ENCODE results near the gene TFAP2E. TPM values are rescaled to one million over a fixed set of nuclear protein-coding genes. Genes with fewer than 3 reads are reported as not detected.

The TFAP2E gene
- total RNA-seq, 1 donor from 2014 or later, result 1.4 TPM

DNA sequence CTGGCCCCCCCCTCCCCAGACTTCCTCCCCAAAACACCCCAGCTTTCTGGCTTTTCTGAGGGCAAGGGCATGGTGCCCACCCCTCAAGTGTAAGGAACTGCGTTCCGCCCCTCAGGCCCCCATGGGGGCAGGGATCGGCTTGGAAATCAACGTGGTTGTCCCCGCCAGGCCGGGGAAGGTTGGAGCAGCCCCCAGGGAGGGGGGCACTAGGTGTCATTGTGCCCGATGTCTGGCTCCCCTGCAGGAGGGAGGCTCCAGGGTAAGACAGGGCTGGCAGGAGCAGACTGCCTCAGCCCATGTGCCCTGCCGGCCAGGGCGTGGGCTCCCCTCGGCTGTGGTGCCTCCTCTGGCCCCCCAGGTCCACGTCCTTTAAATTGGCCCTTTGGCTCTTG is 7.4 kb upstream of the TFAP2E start:
- peaks cover 24% of the 10 kb centered on the region for H3K27me3 Mint-ChIP-seq
- peaks cover 5% of the 10 kb centered on the region for H3K36me3 Mint-ChIP-seq
- H3K4me3 Mint-ChIP-seq, result no peak overlapping the region
- DNase-seq (ENCODE audit: extremely low spot score, unreplicated experiment), result no peak
- no peak overlapping the region for H3K27ac Mint-ChIP-seq
- TF ChIP-seq, protein P1, sequence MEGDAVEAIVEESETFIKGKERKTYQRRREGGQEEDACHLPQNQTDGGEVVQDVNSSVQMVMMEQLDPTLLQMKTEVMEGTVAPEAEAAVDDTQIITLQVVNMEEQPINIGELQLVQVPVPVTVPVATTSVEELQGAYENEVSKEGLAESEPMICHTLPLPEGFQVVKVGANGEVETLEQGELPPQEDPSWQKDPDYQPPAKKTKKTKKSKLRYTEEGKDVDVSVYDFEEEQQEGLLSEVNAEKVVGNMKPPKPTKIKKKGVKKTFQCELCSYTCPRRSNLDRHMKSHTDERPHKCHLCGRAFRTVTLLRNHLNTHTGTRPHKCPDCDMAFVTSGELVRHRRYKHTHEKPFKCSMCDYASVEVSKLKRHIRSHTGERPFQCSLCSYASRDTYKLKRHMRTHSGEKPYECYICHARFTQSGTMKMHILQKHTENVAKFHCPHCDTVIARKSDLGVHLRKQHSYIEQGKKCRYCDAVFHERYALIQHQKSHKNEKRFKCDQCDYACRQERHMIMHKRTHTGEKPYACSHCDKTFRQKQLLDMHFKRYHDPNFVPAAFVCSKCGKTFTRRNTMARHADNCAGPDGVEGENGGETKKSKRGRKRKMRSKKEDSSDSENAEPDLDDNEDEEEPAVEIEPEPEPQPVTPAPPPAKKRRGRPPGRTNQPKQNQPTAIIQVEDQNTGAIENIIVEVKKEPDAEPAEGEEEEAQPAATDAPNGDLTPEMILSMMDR (conservative IDR thresholded peaks at IDR 0.05), result no peak
- no peaks in the 10 kb centered on the region for H3K9me3 Mint-ChIP-seq
- H3K4me1 Mint-ChIP-seq (ENCODE audit: unreplicated experiment), result peaks cover 5% of the 10 kb centered on the region

DNA sequence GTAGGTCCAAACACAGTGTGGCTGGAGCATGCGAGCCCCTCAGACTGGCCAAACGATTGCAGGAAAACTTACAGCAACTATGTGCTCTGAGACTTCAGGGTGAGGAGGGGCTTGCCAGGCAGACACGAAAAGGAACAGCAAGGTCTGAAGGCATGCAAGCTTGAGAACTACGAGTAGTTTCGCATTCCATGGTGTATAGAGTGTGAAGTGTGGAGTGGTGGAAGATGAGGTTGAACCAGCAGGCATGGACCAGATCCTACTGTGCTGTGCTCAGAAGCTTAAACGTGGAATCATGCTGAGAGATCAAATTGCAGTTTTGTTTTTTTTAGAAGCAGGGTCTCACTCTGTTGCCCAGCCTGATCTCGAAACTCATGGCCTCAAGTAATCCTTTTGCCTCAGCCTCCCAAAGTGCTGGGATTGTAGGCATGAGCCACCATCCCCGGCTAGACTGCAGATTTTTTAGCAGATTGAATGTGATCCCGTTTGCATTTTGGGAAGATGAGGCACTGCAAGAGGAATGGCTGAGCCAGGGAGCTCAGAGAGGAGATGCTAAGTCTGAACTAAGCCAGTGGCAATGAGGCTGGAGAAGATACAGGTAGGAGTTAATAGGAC is 5.1 kb upstream of the TFAP2E start:
- peaks cover 5% of the 10 kb centered on the region for H3K36me3 Mint-ChIP-seq
- TF ChIP-seq, protein P1 (conservative IDR thresholded peaks at IDR 0.05), result no peak
- no peak overlapping the region for H3K27ac Mint-ChIP-seq
- no peaks in the 10 kb centered on the region for H3K9me3 Mint-ChIP-seq
- no peak overlapping the region for H3K4me3 Mint-ChIP-seq
- no peak for DNase-seq (ENCODE audit: extremely low spot score, unreplicated experiment)
- H3K27me3 Mint-ChIP-seq, result peaks cover 47% of the 10 kb centered on the region
- H3K4me1 Mint-ChIP-seq (ENCODE audit: unreplicated experiment), result no peaks in the 10 kb centered on the region

DNA sequence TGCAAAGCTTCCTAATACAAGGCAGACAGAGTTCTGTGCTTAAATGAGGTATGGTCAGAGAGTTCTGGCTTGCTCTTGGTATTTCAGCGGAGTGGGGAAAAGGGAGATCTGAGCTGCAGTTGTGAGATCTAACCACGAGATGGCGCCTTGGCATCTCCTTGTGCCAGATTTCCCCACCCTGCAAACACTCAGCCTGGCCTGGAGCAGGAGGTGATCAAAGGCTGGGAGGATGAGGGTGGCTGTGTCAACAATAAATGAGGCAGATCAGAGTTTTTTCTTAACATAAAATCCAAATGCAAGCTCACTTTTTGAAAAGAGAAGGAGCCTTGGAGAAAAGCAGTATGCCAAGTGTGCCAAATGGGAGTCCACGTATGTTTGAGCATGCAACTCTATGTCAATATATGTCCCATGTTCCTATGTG is 4.1 kb upstream of the TFAP2E start:
- DNase-seq (ENCODE audit: extremely low spot score, unreplicated experiment), result no peak
- H3K4me3 Mint-ChIP-seq, result no peak overlapping the region
- no peaks in the 10 kb centered on the region for H3K9me3 Mint-ChIP-seq
- H3K27ac Mint-ChIP-seq, result no peak overlapping the region
- peaks cover 5% of the 10 kb centered on the region for H3K36me3 Mint-ChIP-seq
- no peaks in the 10 kb centered on the region for H3K4me1 Mint-ChIP-seq (ENCODE audit: unreplicated experiment)
- H3K27me3 Mint-ChIP-seq, result peaks cover 49% of the 10 kb centered on the region
- TF ChIP-seq, protein P1 (conservative IDR thresholded peaks at IDR 0.05), result peak; percentile 93

DNA sequence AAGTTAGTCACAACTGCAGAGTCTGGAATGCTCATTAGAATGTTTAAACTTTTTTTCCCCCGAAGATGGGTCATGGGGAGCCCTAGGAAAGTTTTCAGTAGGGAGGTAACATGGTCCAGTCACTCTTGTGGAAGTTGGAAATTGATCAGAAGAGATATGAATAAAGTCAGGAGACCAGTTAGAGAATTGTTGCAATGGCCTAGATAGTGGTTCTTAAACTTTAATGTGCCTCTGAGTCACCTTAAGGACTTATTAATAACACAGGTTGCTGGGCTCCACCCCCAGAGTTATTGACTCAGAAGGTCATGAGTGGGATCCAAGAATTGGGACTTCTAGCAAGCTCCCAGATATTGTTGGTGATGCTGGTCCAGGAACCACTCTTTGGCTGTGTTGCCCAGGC is 3.2 kb upstream of the TFAP2E start:
- Mint-ChIP-seq H3K4me3 (no peak overlapping the region), H3K4me1 (ENCODE audit: unreplicated experiment) (no peaks in the 10 kb centered on the region), H3K36me3 (no peaks in the 10 kb centered on the region), H3K27me3 (peaks cover 55% of the 10 kb centered on the region), H3K9me3 (no peaks in the 10 kb centered on the region), H3K27ac (no peak overlapping the region)
- DNase-seq (ENCODE audit: extremely low spot score, unreplicated experiment), result no peak
- TF ChIP-seq, protein P1 (conservative IDR thresholded peaks at IDR 0.05), result no peak

DNA sequence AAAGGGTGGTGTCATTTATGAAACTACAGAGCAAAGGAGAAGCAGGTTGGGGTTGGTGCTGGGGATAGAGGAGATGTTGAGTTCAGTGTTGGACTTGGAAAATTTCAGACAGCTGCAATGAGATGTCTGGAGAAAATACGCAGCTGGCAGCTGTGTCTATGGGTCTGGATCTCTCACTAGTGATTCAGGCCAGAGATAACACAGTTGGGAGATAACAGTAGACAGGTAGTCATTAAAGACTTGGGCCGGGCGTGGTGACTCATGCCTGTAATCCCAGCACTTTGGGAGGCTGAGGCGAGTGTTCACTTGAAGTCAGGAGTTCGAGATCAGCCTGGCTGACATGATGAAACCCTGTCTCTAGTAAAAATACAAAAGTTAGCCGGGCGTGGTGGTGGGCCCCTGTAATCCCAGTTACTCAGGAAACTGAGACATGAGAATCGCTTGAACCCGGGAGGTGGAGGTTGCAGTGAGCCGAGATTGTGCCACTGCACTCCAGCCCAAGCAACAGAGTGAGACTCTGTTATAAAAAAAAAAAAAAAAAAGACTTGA is 2.5 kb upstream of the TFAP2E start:
- H3K9me3 Mint-ChIP-seq, result no peaks in the 10 kb centered on the region
- TF ChIP-seq, protein P1 (conservative IDR thresholded peaks at IDR 0.05), result no peak
- peaks cover 6% of the 10 kb centered on the region for H3K4me1 Mint-ChIP-seq (ENCODE audit: unreplicated experiment)
- H3K27me3 Mint-ChIP-seq, result peaks cover 63% of the 10 kb centered on the region
- no peaks in the 10 kb centered on the region for H3K36me3 Mint-ChIP-seq
- DNase-seq (ENCODE audit: extremely low spot score, unreplicated experiment), result no peak
- no peak overlapping the region for H3K27ac Mint-ChIP-seq
- no peak overlapping the region for H3K4me3 Mint-ChIP-seq
